ENCODE data around the gene TEPSIN. TPM values are rescaled to one million over a fixed set of nuclear protein-coding genes. Genes with fewer than 3 reads are reported as not detected.

TEPSIN gene
- total RNA-seq, 2 donors from 2014 or later: 34.3 to 34.6 TPM

DNA sequence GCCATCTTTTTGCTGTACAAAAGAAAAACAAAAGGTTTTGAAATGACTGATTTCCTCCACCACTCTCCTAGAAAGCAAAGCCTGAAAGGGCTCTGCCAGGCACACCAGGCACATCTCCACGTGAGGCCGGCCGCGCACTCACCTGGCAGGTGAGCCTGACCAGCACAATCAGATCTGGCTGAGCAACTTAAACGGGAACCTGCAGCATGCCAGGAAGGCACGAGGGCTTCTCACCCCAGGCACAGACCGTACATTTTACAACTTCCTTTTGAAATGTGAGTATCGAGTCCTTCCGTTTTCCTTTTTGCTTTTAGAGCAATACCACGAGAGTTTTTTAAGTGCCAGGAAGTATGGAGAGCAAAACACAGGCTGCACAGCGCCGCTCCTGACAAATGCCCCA, 33.8 kb upstream of the TEPSIN start:
- DNase-seq: no peak
- no peak for ATAC-seq
- intact Hi-C loops (cut with DNase I, micrococcal nuclease): no loop called here

DNA sequence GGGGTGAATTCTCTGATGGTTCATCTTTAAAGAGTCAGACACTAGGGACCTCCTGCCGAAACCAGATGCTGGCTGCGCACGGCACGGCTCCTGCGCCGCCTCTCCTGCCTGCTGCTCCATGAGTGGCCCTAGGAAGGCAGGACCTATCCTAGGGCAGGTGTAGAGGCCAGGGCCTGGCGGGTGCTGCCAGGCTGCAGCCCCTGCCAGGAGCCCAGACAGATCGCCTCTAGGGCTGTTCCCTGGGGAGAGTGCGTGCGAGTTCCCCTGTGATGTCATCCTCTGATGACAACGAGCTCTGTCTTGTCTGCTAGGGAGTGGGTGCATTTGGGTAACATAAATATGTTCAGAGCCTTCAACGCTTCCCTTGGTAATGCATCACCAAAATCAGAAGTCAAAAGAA, 32.4 kb upstream of the TEPSIN start:
- no peak for ATAC-seq

DNA sequence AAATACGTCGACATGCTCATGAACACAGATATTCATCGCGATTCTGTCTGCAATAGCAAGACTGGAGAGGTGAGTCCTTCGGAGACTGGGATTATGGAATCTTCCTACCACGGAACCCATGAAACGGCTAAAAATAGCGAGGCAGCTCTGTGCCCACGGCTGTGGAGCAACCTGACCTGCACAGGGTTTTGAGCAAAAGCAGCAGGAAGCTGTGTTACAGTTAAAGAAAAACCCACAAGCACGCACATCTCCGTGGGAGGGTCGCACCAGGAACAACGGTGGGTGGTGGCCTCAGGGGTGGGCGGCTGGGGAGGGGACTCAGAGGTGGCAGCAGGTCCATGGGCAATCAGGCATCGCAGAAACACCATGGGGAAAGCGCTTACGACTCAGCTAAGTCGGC, 31.4 kb upstream of the TEPSIN start:
- intact Hi-C loops (cut with DNase I, micrococcal nuclease): no loop called here
- ATAC-seq: no peak

More for the DNA sequence above, 32.4 kb upstream of the TEPSIN start:
- no peak for DNase-seq
- intact Hi-C loops (cut with DNase I, micrococcal nuclease): no loop called here

DNA sequence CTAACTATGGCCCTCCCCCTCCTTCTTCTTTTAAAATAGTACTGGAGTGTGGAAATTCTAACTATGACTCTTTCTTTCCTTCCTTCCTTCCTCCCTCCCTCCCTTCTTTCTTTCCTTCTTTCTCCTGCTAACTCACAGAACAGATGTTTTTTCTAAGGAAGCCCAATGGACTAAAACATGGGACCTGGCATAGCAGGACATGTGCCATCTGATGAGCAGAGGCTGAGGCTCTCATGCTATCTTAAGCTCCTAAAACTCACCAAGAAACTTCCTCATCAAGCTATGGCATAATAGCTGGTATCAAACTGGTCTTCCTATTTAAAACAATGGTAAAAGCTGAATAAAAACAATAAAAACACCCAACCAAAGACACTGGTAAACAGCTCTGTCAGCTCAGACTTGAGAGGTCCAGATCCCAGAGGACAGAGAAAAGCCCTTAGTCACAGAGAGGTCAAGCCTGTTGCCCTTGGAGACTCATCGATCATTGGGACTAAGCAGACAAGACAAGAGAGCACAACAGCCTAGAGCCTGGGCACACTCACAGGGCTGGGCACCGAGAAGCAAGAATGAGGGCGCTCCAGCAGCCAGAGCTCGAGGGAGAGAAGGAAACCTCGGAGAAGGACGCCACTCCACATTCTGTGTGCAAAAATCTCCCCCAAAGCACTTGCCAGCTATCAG, 28.7 kb upstream of the TEPSIN start:
- intact Hi-C loops (cut with DNase I, micrococcal nuclease): no loop called here
- DNase-seq (no peak), ATAC-seq (no peak)

More for the DNA sequence above, 31.4 kb upstream of the TEPSIN start:
- DNase-seq: no peak

DNA sequence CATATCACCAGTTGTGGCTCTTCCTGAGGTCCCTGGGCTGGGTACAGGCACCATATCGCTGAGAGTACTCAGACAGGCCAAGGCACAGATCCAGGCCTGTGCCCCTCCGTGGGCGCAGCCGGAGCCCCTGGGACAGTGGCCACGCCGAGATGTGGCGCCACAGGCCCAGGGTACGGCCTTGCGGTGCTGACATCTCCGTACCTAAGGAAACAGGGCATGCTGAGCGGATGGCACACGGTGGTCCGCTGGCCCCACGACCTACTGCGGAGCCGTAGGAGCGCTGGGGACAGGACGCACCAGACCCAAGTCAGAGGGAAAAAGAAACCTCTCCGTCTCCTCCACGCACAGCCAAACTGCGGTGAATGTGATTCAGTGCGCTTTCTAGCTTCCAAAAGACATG, 26.7 kb upstream of the TEPSIN start:
- intact Hi-C loops (cut with DNase I, micrococcal nuclease): no loop called here
- DNase-seq: no peak
- no peak for ATAC-seq

DNA sequence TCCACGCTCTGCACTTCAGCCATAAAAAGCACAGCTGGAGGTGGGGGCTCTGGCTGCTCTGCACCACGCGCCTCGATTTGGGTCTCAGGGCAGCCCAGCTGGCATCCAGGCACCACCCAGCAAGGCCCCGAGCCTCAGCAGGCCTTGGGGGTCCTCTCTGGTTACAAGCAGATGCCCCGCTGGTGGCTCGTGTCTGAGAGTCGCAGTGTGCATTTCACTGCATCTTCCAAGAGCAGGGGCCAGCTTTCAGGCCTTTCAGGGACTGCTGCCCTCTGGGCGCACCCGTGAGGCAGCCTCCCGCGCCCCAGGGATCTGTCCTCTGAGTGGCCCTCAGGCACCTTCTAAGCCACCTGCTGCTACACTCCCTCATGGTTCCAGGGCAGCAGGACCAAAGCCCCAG, 25.8 kb upstream of the TEPSIN start:
- intact Hi-C loops (cut with DNase I, micrococcal nuclease): no loop called here
- DNase-seq (no peak), ATAC-seq (no peak)

DNA sequence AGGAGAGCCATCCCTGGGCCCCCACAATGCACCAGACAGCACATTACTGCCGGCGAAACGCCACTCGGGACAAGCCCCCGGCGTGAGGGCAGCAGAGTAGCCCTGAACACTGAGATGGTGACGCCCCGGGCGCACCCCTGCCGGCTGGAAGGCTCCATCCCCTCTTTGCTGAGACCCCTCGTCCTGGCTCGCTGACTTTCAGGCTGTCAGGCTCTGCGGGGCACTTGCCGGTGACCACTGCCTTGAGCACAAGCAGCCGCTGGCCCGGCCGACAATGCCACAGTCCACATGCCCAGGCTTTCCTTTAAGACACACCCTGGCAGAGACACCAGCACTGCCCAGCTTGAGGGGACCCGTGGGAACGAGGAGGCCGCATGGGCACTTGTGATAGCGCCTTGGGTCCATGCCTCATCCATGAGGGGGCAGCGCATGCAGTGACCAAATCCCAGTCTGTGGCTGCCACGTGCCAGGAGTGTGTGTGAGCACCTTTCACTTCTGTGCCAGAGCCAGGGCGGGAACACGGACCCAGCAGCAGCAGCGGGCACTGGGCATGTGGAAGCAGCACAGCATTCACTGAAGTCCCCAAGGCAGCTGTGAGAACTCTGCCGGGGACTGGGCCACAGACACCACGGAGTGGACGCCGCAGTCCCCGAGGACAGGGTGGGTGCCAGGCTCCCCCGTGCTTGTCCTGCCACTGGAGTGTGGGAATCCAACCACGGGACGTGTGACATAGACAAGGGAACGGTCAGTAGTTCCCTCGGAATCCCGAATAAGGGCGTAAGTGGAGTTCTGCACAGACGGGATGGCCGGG, 24.7 kb upstream of the TEPSIN start:
- no peak for DNase-seq
- ATAC-seq: no peak
- intact Hi-C loops (cut with DNase I, micrococcal nuclease): no loop called here

DNA sequence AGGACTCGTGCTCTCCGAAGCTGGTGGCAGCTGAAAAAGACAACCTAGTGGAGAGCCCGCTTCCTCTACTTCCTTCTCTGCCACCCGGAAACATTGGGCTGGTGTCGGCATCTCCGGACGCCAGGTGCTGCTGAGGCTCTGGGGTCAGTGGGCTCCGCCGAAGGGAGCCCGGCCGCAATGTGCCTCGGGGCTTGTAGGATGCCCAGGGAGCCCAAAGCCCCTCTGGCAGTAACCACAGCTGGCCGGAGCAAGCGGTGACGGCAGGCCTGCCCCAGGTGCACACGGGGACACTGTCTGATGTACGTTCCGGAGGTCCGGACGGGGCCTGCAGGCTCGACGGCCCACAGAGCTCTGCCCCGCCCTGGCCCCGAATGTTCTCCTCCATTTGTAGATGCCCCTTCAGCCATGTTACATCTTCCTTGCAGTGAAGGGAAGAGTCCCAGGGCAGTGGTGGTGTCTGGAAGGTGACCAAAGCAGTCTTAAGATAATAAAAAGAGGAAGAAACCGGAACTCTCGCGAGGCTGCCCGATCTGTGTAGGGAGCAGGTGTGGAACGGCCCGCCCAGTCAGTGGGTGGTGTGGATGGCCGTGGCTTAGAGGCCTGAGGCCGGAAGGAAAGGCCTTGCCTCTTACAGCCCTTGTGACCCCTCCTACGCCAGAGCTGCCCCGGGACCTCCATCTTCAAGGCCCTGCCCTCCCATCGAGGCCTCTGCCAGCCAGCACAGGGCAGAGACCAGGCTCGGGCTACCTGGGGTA, 22.9 kb upstream of the TEPSIN start:
- intact Hi-C loops (cut with DNase I, micrococcal nuclease): no loop called here
- no peak for DNase-seq
- no peak for ATAC-seq

DNA sequence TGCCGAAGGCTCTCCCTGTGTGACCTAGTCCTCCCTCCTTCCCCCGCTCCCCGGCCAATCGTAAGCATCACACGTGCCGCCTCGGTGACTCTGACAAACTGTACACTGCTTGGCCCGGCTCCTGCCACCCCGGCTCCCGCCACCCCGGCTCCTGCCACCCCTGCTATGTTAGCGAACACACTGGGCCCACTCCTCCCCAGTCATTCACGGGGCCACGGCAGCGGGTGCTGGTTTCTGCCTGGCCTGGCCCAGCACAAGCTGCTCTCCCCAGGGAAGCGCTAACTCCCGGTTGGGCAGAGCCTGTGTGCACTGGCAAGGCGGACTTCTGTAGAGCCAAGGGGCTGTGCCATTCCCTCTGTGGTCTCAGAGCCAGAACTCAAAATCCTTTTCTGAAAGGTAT, 22.2 kb upstream of the TEPSIN start:
- no peak for DNase-seq
- intact Hi-C loops (cut with DNase I, micrococcal nuclease): no loop called here
- ATAC-seq: no peak

DNA sequence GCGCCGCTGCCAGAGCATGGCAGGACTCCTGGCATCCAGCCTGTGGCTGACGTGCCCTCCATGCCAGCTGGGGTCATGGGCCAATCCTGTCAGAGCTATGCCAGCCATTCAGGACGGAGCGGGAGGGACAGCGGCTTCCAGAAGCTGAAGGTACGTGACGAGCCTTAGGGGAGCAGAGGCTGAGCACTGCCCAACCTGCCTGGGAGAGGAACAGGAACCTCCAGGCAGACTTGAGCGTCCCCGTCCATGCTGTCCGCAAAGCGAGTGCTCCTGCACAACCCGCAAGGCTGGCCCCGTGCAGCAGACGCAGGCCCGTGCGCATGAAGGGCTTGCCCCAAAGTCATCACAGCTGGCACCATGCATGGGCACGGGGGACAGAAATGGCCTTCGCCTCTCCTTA, 21.8 kb upstream of the TEPSIN start:
- no peak for DNase-seq
- ATAC-seq: no peak
- intact Hi-C loops (cut with DNase I, micrococcal nuclease): no loop called here

DNA sequence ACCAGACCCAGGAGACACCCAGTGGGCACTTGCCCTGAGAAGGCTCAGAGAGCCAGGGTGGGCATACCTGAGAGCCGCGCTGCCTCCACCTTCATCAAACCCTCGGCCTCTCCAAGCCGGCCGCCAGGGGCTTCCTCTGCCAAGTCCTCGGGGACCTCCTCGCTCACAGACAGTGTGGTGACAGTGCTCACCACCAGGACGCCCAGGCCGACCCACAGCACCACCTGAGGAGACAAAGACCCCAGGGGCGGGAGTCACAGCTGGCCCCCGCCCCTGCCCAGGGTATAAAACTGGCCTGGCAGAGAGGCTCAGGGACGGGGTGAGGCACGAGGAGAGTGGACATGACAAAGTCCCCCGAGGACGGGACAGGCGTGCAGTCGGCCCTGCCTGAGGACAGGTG, 21.3 kb upstream of the TEPSIN start:
- ATAC-seq (no peak), DNase-seq (no peak)

DNA sequence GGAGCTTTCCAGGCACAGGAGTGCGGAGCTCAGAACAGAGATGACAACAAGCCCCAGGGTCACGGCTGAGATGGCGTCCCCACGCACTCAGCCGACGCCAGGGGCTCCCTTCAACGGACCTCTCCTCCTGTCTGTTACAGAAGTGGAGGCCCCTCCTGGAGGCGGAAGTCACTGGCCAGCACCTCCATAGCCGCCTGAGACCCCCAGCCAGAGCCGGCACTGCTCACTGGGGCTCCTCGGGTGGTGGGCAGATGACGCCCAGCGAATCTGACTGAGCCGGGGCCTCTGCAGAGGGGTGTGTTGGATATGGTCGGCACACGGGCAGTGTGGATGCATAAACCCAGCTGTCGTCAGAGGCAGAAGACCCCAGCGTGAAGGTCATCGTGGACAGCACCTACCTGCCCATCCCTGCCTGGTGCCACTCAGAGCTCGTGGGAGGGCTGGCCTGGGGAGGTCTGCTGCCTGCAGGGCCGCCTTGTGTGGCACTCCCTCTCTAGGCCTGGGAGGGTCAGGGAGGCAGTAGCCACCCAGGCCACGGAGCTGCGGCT, 20.3 kb upstream of the TEPSIN start:
- ATAC-seq (no peak), DNase-seq (no peak)
- intact Hi-C loops (cut with DNase I, micrococcal nuclease): loop anchor here in 1 of 2 donors (10.0 kb wide), 1 partner anchor 226 kb away; no protein-coding TSS in a partner anchor

More for the DNA sequence above, 21.3 kb upstream of the TEPSIN start:
- intact Hi-C loops (cut with DNase I, micrococcal nuclease): no loop called here

DNA sequence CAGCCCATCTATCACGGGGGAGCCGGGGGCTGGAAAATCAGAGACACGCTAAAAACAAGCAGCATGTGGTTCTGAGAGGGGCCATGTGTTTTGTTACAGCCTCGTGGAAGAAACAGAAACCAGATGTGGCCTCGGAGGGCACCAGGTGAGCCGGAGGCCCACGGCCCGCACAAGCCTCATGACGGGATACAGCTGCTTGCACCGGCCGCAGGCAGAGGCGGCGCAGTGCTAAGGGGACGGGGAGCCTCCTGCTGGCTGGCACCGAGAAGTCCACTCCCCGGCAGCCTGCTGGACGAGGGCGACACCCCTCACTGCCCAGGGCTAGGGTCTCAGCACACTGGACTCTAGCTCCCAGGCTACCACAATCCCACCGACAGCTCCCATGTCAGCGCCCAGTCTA, 19.4 kb upstream of the TEPSIN start:
- intact Hi-C loops (cut with DNase I, micrococcal nuclease): loop anchor here in 1 of 2 donors (10.0 kb wide), 1 partner anchor 227 kb away; no protein-coding TSS in a partner anchor
- DNase-seq (no peak), ATAC-seq (no peak)

DNA sequence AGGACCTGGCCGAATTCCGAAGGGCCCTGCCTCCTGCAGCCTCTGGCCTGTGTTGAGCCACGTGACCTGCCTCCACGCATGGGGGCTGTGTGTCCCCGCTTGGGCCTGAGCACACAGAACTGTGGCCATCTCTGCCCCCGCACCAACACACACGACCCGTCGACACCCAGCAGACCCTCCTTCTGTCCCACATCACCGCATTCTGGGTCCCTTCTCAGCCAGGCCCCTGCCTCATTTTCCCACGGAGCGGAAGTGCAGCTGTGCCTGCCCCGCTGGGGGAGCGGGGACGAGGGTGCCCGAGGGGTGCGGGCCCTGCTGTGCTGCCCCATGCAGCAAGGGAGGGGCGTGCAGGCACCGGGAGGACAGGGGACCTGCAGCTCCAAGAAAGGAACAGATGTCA, 18.7 kb upstream of the TEPSIN start:
- intact Hi-C loops (cut with DNase I, micrococcal nuclease): loop anchor here in 1 of 2 donors (10.0 kb wide), 1 partner anchor 227 kb away; no protein-coding TSS in a partner anchor

DNA sequence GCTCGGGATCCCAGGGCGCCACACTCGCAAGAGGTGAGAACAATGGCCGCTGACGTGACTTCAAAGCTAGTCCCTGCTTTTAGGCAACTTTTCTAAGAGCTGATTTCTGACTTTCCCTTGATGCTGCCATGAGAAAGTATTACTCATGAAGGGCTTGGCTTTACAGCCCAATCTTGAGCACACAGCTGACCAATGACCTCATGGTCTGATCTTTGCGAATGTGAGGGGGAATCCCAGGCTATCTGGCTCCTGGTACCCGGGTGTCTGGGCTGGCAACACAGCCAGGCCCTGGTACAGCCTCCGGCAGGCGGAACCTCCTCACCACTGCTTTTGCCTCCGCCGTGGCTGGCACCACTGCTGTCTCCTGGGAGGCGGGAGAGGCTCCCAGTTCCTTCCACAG, 17.8 kb upstream of the TEPSIN start:
- DNase-seq (no peak), ATAC-seq (peak; percentile 20)
- intact Hi-C loops (cut with DNase I, micrococcal nuclease): loop anchor here in 1 of 2 donors (10.0 kb wide), 1 partner anchor 228 kb away; no protein-coding TSS in a partner anchor

More for the DNA sequence above, 18.7 kb upstream of the TEPSIN start:
- no peak for ATAC-seq
- DNase-seq: no peak

DNA sequence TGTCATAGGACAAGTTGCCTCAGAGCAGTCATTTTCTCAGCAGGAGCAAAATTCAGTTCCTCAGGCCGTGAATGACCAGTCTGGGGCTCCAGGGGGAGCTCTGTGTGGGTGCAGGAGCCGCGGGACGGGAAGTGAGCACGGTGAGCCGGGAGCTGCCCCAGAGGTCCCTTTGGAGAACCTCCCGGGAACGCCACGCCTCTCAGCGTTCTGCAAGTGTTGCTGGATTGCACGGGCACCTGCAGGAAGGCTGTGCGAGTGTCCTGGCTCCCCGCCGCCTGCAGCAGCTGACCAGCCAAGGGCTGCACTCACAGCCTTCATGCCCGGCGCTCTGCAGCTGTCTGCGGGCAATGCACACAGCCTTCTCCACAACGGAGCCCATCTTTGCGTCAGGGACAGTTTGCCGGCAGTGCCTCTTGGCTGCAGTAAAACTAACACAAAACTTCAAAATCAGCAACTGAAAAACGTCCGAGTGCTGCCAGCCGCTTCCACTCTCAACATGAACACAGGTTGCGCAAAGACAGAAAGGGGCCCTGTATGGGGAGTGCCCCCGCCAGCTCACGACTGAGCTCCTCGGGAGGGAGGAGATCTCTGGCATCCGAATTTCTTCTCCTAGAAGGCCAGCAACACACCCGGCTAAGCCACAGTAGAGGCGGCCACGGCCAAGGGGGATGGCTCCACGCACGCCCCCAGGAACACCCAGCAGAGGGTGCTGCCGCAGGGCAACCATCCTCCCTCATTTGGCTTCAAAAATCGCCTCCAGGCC, 16.3 kb upstream of the TEPSIN start:
- DNase-seq (peak; percentile 88 to 91), ATAC-seq (peak; percentile 66)
- intact Hi-C loops (cut with DNase I, micrococcal nuclease): loop anchor here (5.0 to 10.0 kb wide), 2 partner anchors 230 to 347 kb away; no protein-coding TSS in a partner anchor

DNA sequence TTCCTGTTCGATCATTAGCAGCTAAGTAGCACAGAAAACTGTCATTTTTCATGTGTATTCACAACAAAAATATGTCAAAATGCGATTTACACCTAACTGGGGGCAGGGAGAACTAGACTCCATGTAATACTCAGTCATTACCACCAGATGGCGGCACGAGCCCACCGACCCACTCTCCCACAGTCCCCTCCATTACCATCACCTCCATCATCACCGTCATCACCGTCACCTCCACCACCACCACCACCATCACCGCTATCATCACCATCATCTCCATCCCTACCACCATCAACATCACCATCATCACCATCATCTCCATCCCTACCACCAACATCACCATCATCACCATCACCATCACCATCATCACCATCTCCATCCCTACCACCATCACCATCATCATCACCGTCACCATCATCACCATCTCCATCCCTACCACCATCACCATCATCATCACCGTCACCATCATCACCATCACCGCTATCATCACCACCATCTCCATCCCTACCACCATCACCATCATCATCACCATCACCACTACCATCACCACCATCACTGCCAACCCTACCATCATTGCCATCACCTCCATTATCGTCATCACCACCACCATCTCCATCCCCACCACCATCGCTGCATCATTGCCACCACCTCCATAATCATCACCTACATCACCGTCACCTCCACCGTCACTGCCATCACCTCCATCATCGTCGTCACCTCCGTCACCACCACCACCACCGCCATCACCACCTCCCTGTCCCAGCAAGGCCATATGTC, 14.7 kb upstream of the TEPSIN start:
- peak in 1 of 2 donors; percentile 42 for DNase-seq
- no peak for ATAC-seq
- intact Hi-C loops (cut with DNase I, micrococcal nuclease): loop anchor here (5.0 to 10.0 kb wide), 2 partner anchors 231 to 349 kb away; no protein-coding TSS in a partner anchor

DNA sequence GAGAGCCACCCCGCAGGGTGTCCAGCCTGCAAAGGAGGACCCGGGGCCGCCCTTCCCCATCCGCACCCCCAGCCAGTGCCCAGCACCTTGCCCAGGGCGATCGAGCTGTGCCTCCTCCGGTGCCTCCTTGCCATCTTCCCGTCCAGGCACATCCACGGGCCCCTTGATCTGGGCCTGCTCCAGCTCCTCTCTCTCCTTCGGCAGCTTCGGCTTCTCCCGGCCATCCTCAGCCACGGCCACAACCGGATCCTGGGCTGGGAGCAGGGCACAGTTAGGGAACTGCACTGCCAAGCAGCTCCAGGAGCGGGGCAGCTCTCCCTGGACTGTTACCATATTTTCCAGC, 14.1 kb upstream of the TEPSIN start:
- DNase-seq: no peak
- intact Hi-C loops (cut with DNase I, micrococcal nuclease): loop anchor here (5.0 to 10.0 kb wide), 2 partner anchors 232 to 349 kb away; no protein-coding TSS in a partner anchor
- ATAC-seq: no peak

All from left colon (tissue), 2 donors.